HG03135 (cell line): ENCODE results near the gene SUMO2.

Source experiments
- ATAC-seq: cut with Tn5 transposase; IDR thresholded peaks from one replicate; pipeline ENCODE4 v1.9.1; 2021; ENCODE audit warnings: mild to moderate bottlenecking, moderate library complexity; ENCODE audit not compliant: unreplicated experiment

SUMO2 gene

GRCh38 chr17:75124819-75125162 is 58.0 kb downstream of the SUMO2 start:
- ATAC-seq = no peak

GRCh38 chr17:75124041-75124818 is 58.5 kb downstream of the SUMO2 start:
- ATAC-seq = no peak

- no peak for ATAC-seq
These were observed 64.5 kb downstream of the SUMO2 start for GRCh38 chr17:75118307-75118706.

GRCh38 chr17:75116737-75117136 is 66.0 kb downstream of the SUMO2 start:
- ATAC-seq = no peak
